Thyroid gland (tissue), 4 donors: Measurements from ENCODE around the gene MMAB. TPM values are rescaled to one million over a fixed set of nuclear protein-coding genes. Genes with fewer than 3 reads are reported as not detected.

Source experiments
- DNase-seq, 2 donors: peaks; one replicate each; pipeline ENCODE4 v3.0.0-alpha.2; 2019
- H3K27ac ChIP-seq, 3 donors: fragments of 200-600 bp; sonication (generic); 1 replicate in 2 of 3; 2 replicates in 1 of 3; pipeline ENCODE4 v1.5.1; 2016 to 2019; ENCODE audit warnings: mild to moderate bottlenecking in 1 of 3, moderate library complexity in 1 of 3
- H3K27me3 ChIP-seq: fragments of 200-600 bp; sonication (generic); one replicate; pipeline ENCODE4 v1.5.1; 2019
- H3K36me3 ChIP-seq, 2 donors: fragments of 200-600 bp; sonication (generic); one replicate each; pipeline ENCODE4 v1.5.1; 2016 to 2019
- H3K4me1 ChIP-seq, 2 donors: fragments of 200-600 bp; sonication (generic); one replicate each; pipeline ENCODE4 v1.5.1; 2017 to 2019
- H3K4me3 ChIP-seq, 3 donors: fragments of 200-600 bp; sonication (generic); replicated peaks in 1 of 3; 1 replicate in 2 of 3; 2 replicates in 1 of 3; pipeline ENCODE4 v1.5.1; 2016; ENCODE audit warnings: mild to moderate bottlenecking in 1 of 3
- H3K9me3 ChIP-seq: fragments of 200-600 bp; sonication (generic); one replicate; pipeline ENCODE4 v1.5.1; 2017
- POLR2A ChIP-seq, 2 donors: fragments of 450-650 bp; IDR thresholded peaks; one replicate each; pipeline ENCODE4 v1.6.1; 2017; ENCODE audit warnings: antibody characterized with exemption in 2 of 2, mild to moderate bottlenecking in 2 of 2, moderate library complexity in 1 of 2
- whole genome bisulfite sequencing, 2 donors: methylation state at CpG; one replicate each; pipeline ENCODE4 v1.1.5; 2017; 5-methylcytosine and 5-hydroxymethylcytosine counted together
- intact Hi-C: fragments of 100-400 bp; cut with DNase I; formaldehyde crosslinking; loops from one replicate; pipeline ENCODE4 v1.15.1; 2023
- total RNA-seq, 4 donors: library from RNA; depleted of rRNA; stranded (reverse); fragments of >200 nt; gene quantifications; one replicate each; pipeline ENCODE4 v1.2.3, GENCODE V29; 2016
- TF ChIP-seq, protein P1 (sequence below), 6 experiments: fragments of 200-600 bp in 3 of 6; fragments of 450-650 bp in 3 of 6; sonication (generic) in 3 of 6; IDR thresholded peaks; one replicate each; pipeline ENCODE4 v1.5.1; 2016 to 2019; ENCODE audit warnings: antibody characterized with exemption in 6 of 6, mild to moderate bottlenecking in 2 of 6, inconsistent platforms in 1 of 6, moderate library complexity in 1 of 6

Gene MMAB
- total RNA-seq, 4 donors from 2014 or later: 40.3 to 82.2 (median 69.7) TPM

DNA sequence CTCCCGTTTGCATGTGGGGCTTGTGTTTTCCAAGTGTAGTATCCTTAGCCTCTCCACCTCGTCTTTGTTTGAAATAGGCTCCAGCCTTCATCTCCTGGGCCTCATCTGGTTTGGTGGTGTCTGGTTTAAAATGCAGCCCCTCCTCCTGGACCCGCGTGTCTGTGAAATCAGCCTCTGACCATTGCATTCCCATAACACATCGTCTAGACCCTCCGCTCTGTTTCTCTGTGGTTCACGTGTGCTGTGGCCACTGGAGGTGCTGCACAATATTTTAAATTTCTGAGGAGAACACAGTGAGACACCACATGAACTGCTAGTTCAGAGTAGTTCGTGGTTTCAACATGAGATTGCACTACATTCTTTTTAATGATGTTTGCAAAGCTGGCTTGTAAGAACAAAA, 60.3 kb downstream of the MMAB start:
- DNase-seq: no peak
- peaks cover 0 to under 1% of the 10 kb centered on the region in 2 donors for H3K4me1 ChIP-seq
- H3K27me3 ChIP-seq: no peaks in the 10 kb centered on the region
- TF ChIP-seq, protein P1, sequence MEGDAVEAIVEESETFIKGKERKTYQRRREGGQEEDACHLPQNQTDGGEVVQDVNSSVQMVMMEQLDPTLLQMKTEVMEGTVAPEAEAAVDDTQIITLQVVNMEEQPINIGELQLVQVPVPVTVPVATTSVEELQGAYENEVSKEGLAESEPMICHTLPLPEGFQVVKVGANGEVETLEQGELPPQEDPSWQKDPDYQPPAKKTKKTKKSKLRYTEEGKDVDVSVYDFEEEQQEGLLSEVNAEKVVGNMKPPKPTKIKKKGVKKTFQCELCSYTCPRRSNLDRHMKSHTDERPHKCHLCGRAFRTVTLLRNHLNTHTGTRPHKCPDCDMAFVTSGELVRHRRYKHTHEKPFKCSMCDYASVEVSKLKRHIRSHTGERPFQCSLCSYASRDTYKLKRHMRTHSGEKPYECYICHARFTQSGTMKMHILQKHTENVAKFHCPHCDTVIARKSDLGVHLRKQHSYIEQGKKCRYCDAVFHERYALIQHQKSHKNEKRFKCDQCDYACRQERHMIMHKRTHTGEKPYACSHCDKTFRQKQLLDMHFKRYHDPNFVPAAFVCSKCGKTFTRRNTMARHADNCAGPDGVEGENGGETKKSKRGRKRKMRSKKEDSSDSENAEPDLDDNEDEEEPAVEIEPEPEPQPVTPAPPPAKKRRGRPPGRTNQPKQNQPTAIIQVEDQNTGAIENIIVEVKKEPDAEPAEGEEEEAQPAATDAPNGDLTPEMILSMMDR (IDR thresholded peaks at IDR 0.05): no peak
- TF ChIP-seq POLR2A (IDR thresholded peaks at IDR 0.05): no peak
- no peaks in the 10 kb centered on the region for H3K9me3 ChIP-seq
- no peak overlapping the region for H3K27ac ChIP-seq
- 66 to 76% methylated on average over 8 of the region's 8 CpGs for WGBS, 2 donors
- H3K4me3 ChIP-seq: no peak overlapping the region
- peaks cover 79 to 84% of the 10 kb centered on the region in 2 donors for H3K36me3 ChIP-seq
- intact Hi-C loops: no loop called here

DNA sequence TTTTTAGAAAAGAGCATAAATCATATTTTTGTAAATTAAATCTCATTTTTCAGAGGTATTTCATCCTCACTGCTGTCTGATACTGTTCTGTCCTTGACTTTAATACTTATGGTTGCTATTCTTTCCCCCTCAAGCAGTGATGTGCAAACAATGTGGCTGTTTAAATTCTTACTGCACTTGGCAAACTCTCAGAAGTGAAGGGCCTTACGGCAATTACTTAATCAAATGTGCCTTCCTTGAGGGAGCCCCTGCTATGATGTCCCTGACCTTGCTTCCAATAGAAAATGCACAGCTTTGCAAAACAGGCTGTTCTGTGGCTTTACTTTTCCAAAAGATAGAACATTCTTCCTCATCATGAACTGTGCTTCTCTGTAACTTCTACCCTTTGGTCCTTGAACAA, 60.7 kb downstream of the MMAB start:
- H3K27ac ChIP-seq: no peak overlapping the region
- intact Hi-C loops: no loop called here
- H3K4me1 ChIP-seq: no peaks in the 10 kb centered on the region
- peaks cover 78 to 83% of the 10 kb centered on the region in 2 donors for H3K36me3 ChIP-seq
- WGBS, 2 donors: 79 to 82% methylated on average over 1 of the region's 1 CpG
- DNase-seq: no peak
- no peaks in the 10 kb centered on the region for H3K9me3 ChIP-seq
- H3K4me3 ChIP-seq: no peak overlapping the region
- TF ChIP-seq, protein P1 (IDR thresholded peaks at IDR 0.05): no peak
- TF ChIP-seq POLR2A (IDR thresholded peaks at IDR 0.05): no peak
- H3K27me3 ChIP-seq: no peaks in the 10 kb centered on the region

DNA sequence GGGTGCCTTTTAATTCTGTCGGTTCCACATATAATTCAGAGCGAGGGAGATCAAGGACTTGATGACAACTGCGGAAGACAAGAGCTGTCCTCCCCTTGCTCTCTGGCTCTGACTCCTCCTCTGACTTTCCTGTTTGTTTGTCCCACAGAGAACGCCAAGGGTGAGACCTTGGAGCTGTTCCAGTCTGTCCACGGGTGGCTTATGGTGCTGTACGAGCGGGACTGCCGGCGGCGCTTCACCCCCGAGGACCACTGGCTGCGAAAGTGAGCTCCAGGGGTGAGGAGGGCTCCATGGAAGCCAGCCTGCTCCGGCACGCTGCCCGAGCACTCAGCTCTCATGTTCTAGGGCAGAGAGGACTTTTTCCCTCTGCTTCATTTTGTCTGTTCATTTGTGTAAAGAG, 63.1 kb downstream of the MMAB start:
- H3K27me3 ChIP-seq: no peaks in the 10 kb centered on the region
- H3K9me3 ChIP-seq: no peaks in the 10 kb centered on the region
- intact Hi-C loops: no loop called here
- no peaks in the 10 kb centered on the region for H3K4me1 ChIP-seq
- H3K27ac ChIP-seq: no peak overlapping the region
- DNase-seq: no peak
- no peak for TF ChIP-seq POLR2A (IDR thresholded peaks at IDR 0.05)
- TF ChIP-seq, protein P1 (IDR thresholded peaks at IDR 0.05): no peak
- WGBS, 2 donors: 88 to 91% methylated on average over 14 to 15 of the region's 15 CpGs
- H3K4me3 ChIP-seq: no peak overlapping the region
- H3K36me3 ChIP-seq: peaks cover 86 to 91% of the 10 kb centered on the region in 2 donors

DNA sequence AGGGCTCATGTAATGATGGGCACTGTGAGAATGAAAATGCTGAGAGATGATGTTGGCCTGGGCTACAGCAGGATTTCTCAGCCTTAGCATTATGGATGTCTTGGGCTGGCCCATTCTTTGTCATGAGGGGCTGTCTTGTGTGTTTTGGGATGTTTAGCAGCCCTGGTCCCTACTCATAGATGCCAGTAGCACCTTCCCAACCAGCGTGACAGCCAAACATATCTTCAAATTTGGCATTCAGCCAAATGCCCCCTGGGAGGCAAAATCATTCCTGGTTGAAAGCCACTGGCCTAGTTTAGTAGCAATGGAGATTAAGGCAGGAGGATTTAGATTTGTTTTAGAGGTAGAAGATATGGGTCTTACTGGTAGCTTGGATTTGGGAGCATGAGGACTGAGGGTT, 69.2 kb downstream of the MMAB start:
- intact Hi-C loops: no loop called here
- no peaks in the 10 kb centered on the region for H3K4me1 ChIP-seq
- peaks cover 85 to 91% of the 10 kb centered on the region in 2 donors for H3K36me3 ChIP-seq
- WGBS, 2 donors: 31 to 47% methylated on average over 1 of the region's 1 CpG
- no peak overlapping the region for H3K27ac ChIP-seq
- DNase-seq: no peak
- H3K27me3 ChIP-seq: no peaks in the 10 kb centered on the region
- H3K4me3 ChIP-seq: no peak overlapping the region
- TF ChIP-seq, protein P1 (IDR thresholded peaks at IDR 0.05): no peak
- TF ChIP-seq POLR2A (IDR thresholded peaks at IDR 0.05): no peak
- H3K9me3 ChIP-seq: no peaks in the 10 kb centered on the region

Other genes starting within 250 kb of the MMAB start
- under 1 TPM in 3 of 4 donors, not detected in 1; 0.13 to 0.88 (median 0.67) TPM for gene MYO1H, start 225.6 kb downstream of the MMAB start, total RNA-seq
- 100 to 1,000 TPM in 1 of 4 donors, 10 to 100 TPM in 3; 70.3 to 149 (median 85.4) TPM for gene KCTD10, start 96.2 kb downstream of the MMAB start, total RNA-seq
- gene UBE3B, start 95.9 kb downstream of the MMAB start, total RNA-seq: 10 to 100 TPM; 52.2 to 72.5 (median 65.5) TPM
- 10 to 100 TPM; 20.4 to 42.0 (median 31.6) TPM for gene MVK, start 290 bp upstream of the MMAB start, total RNA-seq
- 1 to 10 TPM; 1.3 to 3.8 (median 1.9) TPM for gene FAM222A, start 140.3 kb upstream of the MMAB start, total RNA-seq